OCI-LY1 (cell line): ENCODE measurements around the gene RXFP3.
"Not testable (repeated sequence)": the region's sequence is repeated elsewhere in the genome, so short reads cannot be mapped to it uniquely, and the experiment has no call there.

Source experiments
- H2AFZ ChIP-seq: fragments of 200-600 bp; sonication (generic), shearing (Covaris generic); 2 replicates; pipeline ENCODE4 v1.6.0; 2014; ENCODE audit warnings: antibody characterized with exemption, mild to moderate bottlenecking, low read length
- H3F3A ChIP-seq: fragments of 200-600 bp; sonication (generic), shearing (Covaris generic); 2 replicates; pipeline ENCODE4 v1.6.0; 2014; ENCODE audit warnings: mild to moderate bottlenecking, antibody characterized with exemption, low read length, moderate library complexity; ENCODE audit not compliant: insufficient read depth
- H3K27ac ChIP-seq: fragments of 200-600 bp; sonication (generic); 2 replicates; pipeline ENCODE4 v1.5.1; 2014; ENCODE audit warnings: low read length, mixed run types, mild to moderate bottlenecking, low read depth; ENCODE audit not compliant: poor library complexity, severe bottlenecking
- H3K27me3 ChIP-seq: fragments of 200-600 bp; sonication (generic); 2 replicates; pipeline ENCODE4 v1.6.0; 2014; ENCODE audit warnings: antibody characterized with exemption, mild to moderate bottlenecking, low read length, moderate library complexity; ENCODE audit not compliant: insufficient read depth
- H3K36me3 ChIP-seq: fragments of 200-600 bp; sonication (generic); 2 replicates; pipeline ENCODE4 v1.6.1; 2014; ENCODE audit warnings: mild to moderate bottlenecking, antibody characterized with exemption, low read length, moderate library complexity, mixed read lengths; ENCODE audit not compliant: insufficient read depth
- H3K4me1 ChIP-seq: fragments of 200-600 bp; sonication (generic); 2 replicates; pipeline ENCODE4 v1.5.1; 2014; ENCODE audit warnings: mild to moderate bottlenecking, low read length, moderate library complexity; ENCODE audit not compliant: insufficient read depth, severe bottlenecking
- H3K4me2 ChIP-seq: fragments of 200-600 bp; sonication (generic), shearing (Covaris generic); 2 replicates; pipeline ENCODE4 v1.6.1; 2014; ENCODE audit warnings: low read length
- H3K4me3 ChIP-seq: fragments of 200-600 bp; sonication (generic); 2 replicates; pipeline ENCODE4 v1.5.1; 2014; ENCODE audit warnings: low read length, low read depth, mild to moderate bottlenecking, mixed read lengths; ENCODE audit not compliant: poor library complexity, severe bottlenecking
- H3K79me2 ChIP-seq: fragments of 200-600 bp; shearing (Covaris generic); 2 replicates; pipeline ENCODE4 v1.6.1; 2016; ENCODE audit warnings: mixed run types, low read length, mixed read lengths; ENCODE audit not compliant: insufficient read depth
- H3K9ac ChIP-seq: fragments of 200-600 bp; sonication (generic), shearing (Covaris generic); 2 replicates; pipeline ENCODE4 v1.6.1; 2014; ENCODE audit warnings: mild to moderate bottlenecking, low read length, mixed read lengths
- H3K9me2 ChIP-seq: fragments of 200-600 bp; sonication (generic), shearing (Covaris generic); 2 replicates; pipeline ENCODE4 v1.6.1; 2014; ENCODE audit warnings: low read depth, mild to moderate bottlenecking, low read length, mixed read lengths
- H3K9me3 ChIP-seq: fragments of 200-600 bp; shearing (Covaris generic); 2 replicates; pipeline ENCODE4 v1.6.1; 2014; ENCODE audit warnings: low read length, mixed read lengths
- H4K20me1 ChIP-seq: fragments of 200-600 bp; sonication (generic), shearing (Covaris generic); 2 replicates; pipeline ENCODE4 v1.6.0; 2016; ENCODE audit warnings: mild to moderate bottlenecking, low read length; ENCODE audit not compliant: insufficient read depth
- EZH2 ChIP-seq: fragments of 200-600 bp; sonication (generic), shearing (Covaris generic); IDR thresholded peaks from 2 replicates; pipeline ENCODE4 v1.8.0; 2017; ENCODE audit warnings: borderline replicate concordance, mixed run types, mild to moderate bottlenecking, antibody characterized with exemption, low read length, moderate library complexity, mixed read lengths
- TF ChIP-seq, protein P1 (sequence below): fragments of 200-600 bp; sonication (generic), shearing (Covaris generic); IDR thresholded peaks from 2 replicates; pipeline ENCODE4 v1.5.1; 2017; ENCODE audit warnings: mild to moderate bottlenecking, antibody characterized with exemption, low read length, moderate library complexity, mixed read lengths

RXFP3 gene

DNA sequence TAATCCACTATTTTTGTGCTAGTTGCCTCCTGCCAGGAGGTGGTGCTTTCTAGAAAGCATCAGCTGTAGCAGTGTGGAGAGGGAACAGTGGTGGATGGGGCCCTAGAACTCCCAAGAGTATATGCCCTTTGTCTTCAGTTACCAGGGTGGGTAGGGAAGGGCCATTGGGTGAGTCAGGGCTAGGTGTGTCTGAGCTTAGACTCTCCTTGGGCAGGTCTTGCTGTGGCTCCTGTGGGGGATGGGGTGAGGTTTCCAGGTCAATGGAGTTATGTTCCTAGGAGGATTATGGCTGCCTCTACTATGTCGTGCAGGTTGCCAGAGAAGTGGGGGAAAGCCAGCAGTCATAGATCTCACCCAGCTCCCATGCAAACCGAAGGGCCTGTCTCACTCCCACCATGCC is 33.1 kb upstream of the RXFP3 start:
- TF ChIP-seq, protein P1, sequence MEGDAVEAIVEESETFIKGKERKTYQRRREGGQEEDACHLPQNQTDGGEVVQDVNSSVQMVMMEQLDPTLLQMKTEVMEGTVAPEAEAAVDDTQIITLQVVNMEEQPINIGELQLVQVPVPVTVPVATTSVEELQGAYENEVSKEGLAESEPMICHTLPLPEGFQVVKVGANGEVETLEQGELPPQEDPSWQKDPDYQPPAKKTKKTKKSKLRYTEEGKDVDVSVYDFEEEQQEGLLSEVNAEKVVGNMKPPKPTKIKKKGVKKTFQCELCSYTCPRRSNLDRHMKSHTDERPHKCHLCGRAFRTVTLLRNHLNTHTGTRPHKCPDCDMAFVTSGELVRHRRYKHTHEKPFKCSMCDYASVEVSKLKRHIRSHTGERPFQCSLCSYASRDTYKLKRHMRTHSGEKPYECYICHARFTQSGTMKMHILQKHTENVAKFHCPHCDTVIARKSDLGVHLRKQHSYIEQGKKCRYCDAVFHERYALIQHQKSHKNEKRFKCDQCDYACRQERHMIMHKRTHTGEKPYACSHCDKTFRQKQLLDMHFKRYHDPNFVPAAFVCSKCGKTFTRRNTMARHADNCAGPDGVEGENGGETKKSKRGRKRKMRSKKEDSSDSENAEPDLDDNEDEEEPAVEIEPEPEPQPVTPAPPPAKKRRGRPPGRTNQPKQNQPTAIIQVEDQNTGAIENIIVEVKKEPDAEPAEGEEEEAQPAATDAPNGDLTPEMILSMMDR = no peak
- TF ChIP-seq EZH2 = no peak
- no peak overlapping the region for H3K9ac ChIP-seq
- no peaks in the 10 kb centered on the region for H4K20me1 ChIP-seq
- H3K27me3 ChIP-seq = no peaks in the 10 kb centered on the region
- no peaks in the 10 kb centered on the region for H3F3A ChIP-seq
- H3K4me3 ChIP-seq = no peak overlapping the region
- H3K27ac ChIP-seq = no peak overlapping the region
- no peaks in the 10 kb centered on the region for H3K36me3 ChIP-seq
- no peaks in the 10 kb centered on the region for H3K9me2 ChIP-seq
- H3K4me2 ChIP-seq = no peak overlapping the region
- H3K4me1 ChIP-seq = no peaks in the 10 kb centered on the region
- H2AFZ ChIP-seq = no peak overlapping the region
- 0 out of 2 replicates have a peak, but pooled peaks cover 3% of the 10 kb centered on the region for H3K9me3 ChIP-seq
- no peaks in the 10 kb centered on the region for H3K79me2 ChIP-seq

DNA sequence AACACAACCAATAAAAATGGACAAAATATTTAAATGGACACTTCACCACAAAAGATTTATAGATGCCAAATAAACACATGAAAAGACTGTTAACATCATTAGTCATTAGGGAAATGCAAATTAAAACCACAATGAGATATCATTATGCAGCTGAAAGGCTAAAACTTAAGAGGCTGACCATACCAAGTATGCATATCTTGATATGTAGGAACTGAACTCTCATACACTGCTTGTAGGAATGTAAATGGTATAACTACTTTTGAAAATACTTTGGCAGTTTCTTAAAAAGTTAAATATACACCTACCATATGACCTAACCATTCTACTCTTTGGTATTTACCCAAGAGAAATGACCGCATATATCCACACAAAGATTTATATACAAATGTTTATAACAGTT is 30.8 kb upstream of the RXFP3 start:
- 0 out of 2 replicates have a peak, but pooled peaks cover 3% of the 10 kb centered on the region for H3K9me3 ChIP-seq
- H3K79me2 ChIP-seq = no peaks in the 10 kb centered on the region
- H3F3A ChIP-seq = no peaks in the 10 kb centered on the region
- H4K20me1 ChIP-seq = no peaks in the 10 kb centered on the region
- no peak overlapping the region for H3K27ac ChIP-seq
- no peak overlapping the region for H3K4me3 ChIP-seq
- no peak overlapping the region for H3K4me2 ChIP-seq
- H3K36me3 ChIP-seq = no peaks in the 10 kb centered on the region
- H3K9ac ChIP-seq = no peak overlapping the region
- H3K27me3 ChIP-seq = no peaks in the 10 kb centered on the region
- no peak overlapping the region for H2AFZ ChIP-seq
- no peaks in the 10 kb centered on the region for H3K4me1 ChIP-seq
- TF ChIP-seq, protein P1 = no peak
- no peak for TF ChIP-seq EZH2
- no peaks in the 10 kb centered on the region for H3K9me2 ChIP-seq

DNA sequence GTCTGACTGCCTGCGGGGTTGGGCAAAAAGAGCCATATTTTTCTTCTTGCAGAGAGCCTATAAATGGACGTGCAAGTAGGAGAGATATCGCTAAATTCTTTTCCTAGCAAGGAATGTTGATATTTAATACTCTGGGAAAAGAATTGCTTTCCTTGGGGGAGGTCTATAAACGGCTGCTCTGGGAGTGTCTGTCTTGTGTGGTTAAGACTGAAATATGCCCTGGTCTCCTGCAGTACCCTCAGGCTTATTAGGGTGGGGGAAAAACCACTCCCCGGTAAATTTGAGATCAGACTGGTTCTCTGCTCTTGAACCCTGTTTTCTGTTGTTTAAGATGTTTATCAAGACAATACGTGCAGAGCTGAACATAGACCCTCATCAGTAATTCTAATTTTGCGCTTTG is 29.9 kb upstream of the RXFP3 start:
- not testable (repeated sequence) for H3F3A ChIP-seq, H2AFZ ChIP-seq, H3K4me1 ChIP-seq, H3K4me2 ChIP-seq, H3K36me3 ChIP-seq, H3K9ac ChIP-seq, H3K9me2 ChIP-seq, H3K4me3 ChIP-seq, H3K27ac ChIP-seq, H4K20me1 ChIP-seq, H3K79me2 ChIP-seq, H3K27me3 ChIP-seq, H3K9me3 ChIP-seq

- not testable (repeated sequence) for H3K9me2 ChIP-seq, H3K4me3 ChIP-seq, H4K20me1 ChIP-seq, H3K36me3 ChIP-seq, H3K79me2 ChIP-seq, H3K9me3 ChIP-seq, H2AFZ ChIP-seq, H3K9ac ChIP-seq, H3K27ac ChIP-seq, H3F3A ChIP-seq, H3K4me2 ChIP-seq, H3K4me1 ChIP-seq, H3K27me3 ChIP-seq
Measured at GRCh38 chr5:33914844-33915243, 21.3 kb upstream of the RXFP3 start.
